Measurements from ENCODE around the gene ANKRD13B.

Gene ANKRD13B

GRCh38 chr17:29615492-29616299, 22.8 kb downstream of the ANKRD13B start:
- peak overlapping the region; percentile 38 to 57 for H3K4ac ChIP-seq (ENCODE audit: low read depth in 1 of 2, low read length in 2 of 2)
- no peaks in the 10 kb centered on the region for H3K79me1 ChIP-seq (replicated peaks; ENCODE audit: low read length, poor library complexity, severe bottlenecking)
- no peak overlapping the region for H2AK5ac ChIP-seq (ENCODE audit: low read length, severe bottlenecking)
- H3K4me2 ChIP-seq (ENCODE audit: low read length, poor library complexity, severe bottlenecking), result peak overlapping the region; percentile 93
- peak; percentile 85 for DNase-seq
- H4K8ac ChIP-seq (ENCODE audit: low read length), result peak overlapping the region; percentile 69
- WGBS, result 2% methylated on average over 51 of the region's 74 CpGs
- H3K36me3 ChIP-seq (ENCODE audit: control insufficient read depth in 1 of 2, insufficient read depth in 2 of 2, low read depth in 1 of 2, low read length in 2 of 2), result peaks cover 0 to 21% of the 10 kb centered on the region in 2 experiments
- peaks cover 8 to 9% of the 10 kb centered on the region in 2 experiments for H3K27me3 ChIP-seq (ENCODE audit: control insufficient read depth in 1 of 2, insufficient read depth in 1 of 2, low read length in 2 of 2)
- H3K9me3 ChIP-seq (ENCODE audit: control insufficient read depth, low read length), result no peaks in the 10 kb centered on the region
- no peak overlapping the region for H2BK5ac ChIP-seq (ENCODE audit: low read depth, low read length, poor library complexity, severe bottlenecking)
- peak overlapping the region in 1 of 2 experiments; percentile 15 for H2BK12ac ChIP-seq (ENCODE audit: low read length in 2 of 2)
- H3K18ac ChIP-seq (ENCODE audit: low read depth in 1 of 2, low read length in 2 of 2), result peak overlapping the region in 1 of 2 experiments; percentile 77
- peak overlapping the region in 1 of 2 experiments; percentile 86 for H3K14ac ChIP-seq (ENCODE audit: low read length in 2 of 2)
- no peak overlapping the region for H4K91ac ChIP-seq (ENCODE audit: low read length)
- H3K23ac ChIP-seq (ENCODE audit: low read length in 2 of 2), result peak overlapping the region in 1 of 2 experiments; percentile 49
- H2AFZ ChIP-seq (ENCODE audit: low read depth, low read length), result no peak overlapping the region
- H3K27ac ChIP-seq (ENCODE audit: low read length, poor library complexity, severe bottlenecking), result no peak overlapping the region
- H3K4me1 ChIP-seq (ENCODE audit: control insufficient read depth, insufficient read depth, low read depth, low read length), result peaks cover 57% of the 10 kb centered on the region
- H3K4me3 ChIP-seq (ENCODE audit: insufficient read depth in 1 of 2, low read depth in 1 of 2, low read length in 2 of 2), result peak overlapping the region; percentile 47 to 73
- H2BK15ac ChIP-seq (ENCODE audit: low read depth, poor library complexity, severe bottlenecking), result no peak overlapping the region
- no peak overlapping the region for H2BK120ac ChIP-seq (ENCODE audit: low read depth, low read length)
- H3K9ac ChIP-seq (ENCODE audit: low read length), result peak overlapping the region; percentile 70

GRCh38 chr17:29616300-29617048, 23.5 kb downstream of the ANKRD13B start:
- 39% methylated on average over 32 of the region's 32 CpGs for WGBS
- peak overlapping the region in 1 of 2 experiments; percentile 73 for H3K4me3 ChIP-seq (ENCODE audit: insufficient read depth in 1 of 2, low read depth in 1 of 2, low read length in 2 of 2)
- H2BK15ac ChIP-seq (ENCODE audit: low read depth, poor library complexity, severe bottlenecking), result peak overlapping the region; percentile 12
- no peak overlapping the region for H3K4ac ChIP-seq (ENCODE audit: low read depth in 1 of 2, low read length in 2 of 2)
- peak overlapping the region; percentile 93 for H3K4me2 ChIP-seq (ENCODE audit: low read length, poor library complexity, severe bottlenecking)
- peaks cover 57% of the 10 kb centered on the region for H3K4me1 ChIP-seq (ENCODE audit: control insufficient read depth, insufficient read depth, low read depth, low read length)
- no peak overlapping the region for H3K27ac ChIP-seq (ENCODE audit: low read length, poor library complexity, severe bottlenecking)
- H4K8ac ChIP-seq (ENCODE audit: low read length), result peak overlapping the region; percentile 69
- no peak overlapping the region for H3K14ac ChIP-seq (ENCODE audit: low read length in 2 of 2)
- H3K18ac ChIP-seq (ENCODE audit: low read depth in 1 of 2, low read length in 2 of 2), result peak overlapping the region in 1 of 2 experiments; percentile 77
- H2AFZ ChIP-seq (ENCODE audit: low read depth, low read length), result no peak overlapping the region
- no peaks in the 10 kb centered on the region for H3K79me1 ChIP-seq (replicated peaks; ENCODE audit: low read length, poor library complexity, severe bottlenecking)
- H2BK12ac ChIP-seq (ENCODE audit: low read length in 2 of 2), result no peak overlapping the region
- H3K9ac ChIP-seq (ENCODE audit: low read length), result peak overlapping the region; percentile 48
- no peak overlapping the region for H2BK120ac ChIP-seq (ENCODE audit: low read depth, low read length)
- H4K91ac ChIP-seq (ENCODE audit: low read length), result no peak overlapping the region
- no peak for DNase-seq
- peaks cover 8 to 9% of the 10 kb centered on the region in 2 experiments for H3K27me3 ChIP-seq (ENCODE audit: control insufficient read depth in 1 of 2, insufficient read depth in 1 of 2, low read length in 2 of 2)
- no peak overlapping the region for H2BK5ac ChIP-seq (ENCODE audit: low read depth, low read length, poor library complexity, severe bottlenecking)
- no peak overlapping the region for H2AK5ac ChIP-seq (ENCODE audit: low read length, severe bottlenecking)
- H3K23ac ChIP-seq (ENCODE audit: low read length in 2 of 2), result no peak overlapping the region
- no peaks in the 10 kb centered on the region for H3K9me3 ChIP-seq (ENCODE audit: control insufficient read depth, low read length)
- H3K36me3 ChIP-seq (ENCODE audit: control insufficient read depth in 1 of 2, insufficient read depth in 2 of 2, low read depth in 1 of 2, low read length in 2 of 2), result peaks cover 0 to 20% of the 10 kb centered on the region in 2 experiments

DNA sequence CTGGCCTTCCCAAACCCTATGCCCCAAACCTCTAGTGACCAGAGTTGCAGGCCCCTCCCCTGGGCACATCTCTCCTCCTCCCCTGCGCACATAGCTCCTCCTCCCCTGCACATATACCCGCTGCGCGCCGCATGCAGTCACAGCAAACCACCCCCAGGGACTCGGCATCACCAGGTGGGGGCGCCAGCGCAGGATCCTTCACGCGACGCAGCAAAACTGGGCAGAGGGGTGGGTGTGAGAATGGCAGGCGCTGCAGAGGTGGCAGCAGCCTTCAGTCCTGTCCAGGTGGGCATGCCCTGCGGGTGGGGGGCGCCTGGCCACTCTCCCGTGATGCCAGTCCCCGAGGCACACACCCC, 24.2 kb downstream of the ANKRD13B start:
- Histone ChIP-seq H2BK12ac (ENCODE audit: low read length in 2 of 2) (no peak overlapping the region), H4K8ac (ENCODE audit: low read length) (no peak overlapping the region), H2BK15ac (ENCODE audit: low read depth, poor library complexity, severe bottlenecking) (no peak overlapping the region), H2AK5ac (ENCODE audit: low read length, severe bottlenecking) (no peak overlapping the region), H4K91ac (ENCODE audit: low read length) (no peak overlapping the region), H3K79me1 (replicated peaks; ENCODE audit: low read length, poor library complexity, severe bottlenecking) (no peaks in the 10 kb centered on the region), H3K9ac (ENCODE audit: low read length) (peak overlapping the region; percentile 87), H2AFZ (ENCODE audit: low read depth, low read length) (no peak overlapping the region), H3K14ac (ENCODE audit: low read length in 2 of 2) (no peak overlapping the region), H2BK5ac (ENCODE audit: low read depth, low read length, poor library complexity, severe bottlenecking) (no peak overlapping the region), H3K4me1 (ENCODE audit: control insufficient read depth, insufficient read depth, low read depth, low read length) (peaks cover 63% of the 10 kb centered on the region), H3K4me3 (ENCODE audit: insufficient read depth in 1 of 2, low read depth in 1 of 2, low read length in 2 of 2) (peak overlapping the region in 1 of 2 experiments; percentile 47), H3K27me3 (ENCODE audit: control insufficient read depth in 1 of 2, insufficient read depth in 1 of 2, low read length in 2 of 2) (peaks cover 8 to 9% of the 10 kb centered on the region in 2 experiments), H3K18ac (ENCODE audit: low read depth in 1 of 2, low read length in 2 of 2) (peak overlapping the region in 1 of 2 experiments; percentile 56), H3K36me3 (ENCODE audit: control insufficient read depth in 1 of 2, insufficient read depth in 2 of 2, low read depth in 1 of 2, low read length in 2 of 2) (peaks cover 0 to 15% of the 10 kb centered on the region in 2 experiments), H2BK120ac (ENCODE audit: low read depth, low read length) (no peak overlapping the region), H3K23ac (ENCODE audit: low read length in 2 of 2) (peak overlapping the region in 1 of 2 experiments; percentile 41), H3K27ac (ENCODE audit: low read length, poor library complexity, severe bottlenecking) (no peak overlapping the region), H3K4ac (ENCODE audit: low read depth in 1 of 2, low read length in 2 of 2) (no peak overlapping the region), H3K4me2 (ENCODE audit: low read length, poor library complexity, severe bottlenecking) (peak overlapping the region; percentile 70), H3K9me3 (ENCODE audit: control insufficient read depth, low read length) (no peaks in the 10 kb centered on the region)
- WGBS, result 8% methylated on average over 11 of the region's 16 CpGs
- DNase-seq, result peak; percentile 75
